ENCODE measurements around the gene OR5A2.

DNA sequence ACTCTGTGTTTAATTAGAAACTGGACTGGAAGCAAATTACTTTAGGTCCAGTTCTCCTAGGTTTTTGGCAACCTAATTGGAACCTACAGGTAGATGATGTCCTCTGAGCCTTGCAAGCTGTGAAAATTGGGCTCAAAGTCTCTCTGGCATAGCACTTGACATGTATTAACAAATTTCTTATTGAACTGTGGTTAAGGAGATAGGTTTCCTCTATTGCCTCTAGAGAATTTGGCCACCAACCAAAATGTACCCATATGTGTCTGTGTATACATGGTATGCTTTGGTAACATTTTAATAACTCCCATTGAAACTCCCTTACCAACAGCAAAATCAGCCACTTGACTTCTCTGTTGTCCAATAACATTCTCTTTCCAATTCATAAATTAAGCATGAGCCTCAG is 46.8 kb upstream of the OR5A2 start, which contains the start of gene OR4D10:
- TF ChIP-seq, protein P1, sequence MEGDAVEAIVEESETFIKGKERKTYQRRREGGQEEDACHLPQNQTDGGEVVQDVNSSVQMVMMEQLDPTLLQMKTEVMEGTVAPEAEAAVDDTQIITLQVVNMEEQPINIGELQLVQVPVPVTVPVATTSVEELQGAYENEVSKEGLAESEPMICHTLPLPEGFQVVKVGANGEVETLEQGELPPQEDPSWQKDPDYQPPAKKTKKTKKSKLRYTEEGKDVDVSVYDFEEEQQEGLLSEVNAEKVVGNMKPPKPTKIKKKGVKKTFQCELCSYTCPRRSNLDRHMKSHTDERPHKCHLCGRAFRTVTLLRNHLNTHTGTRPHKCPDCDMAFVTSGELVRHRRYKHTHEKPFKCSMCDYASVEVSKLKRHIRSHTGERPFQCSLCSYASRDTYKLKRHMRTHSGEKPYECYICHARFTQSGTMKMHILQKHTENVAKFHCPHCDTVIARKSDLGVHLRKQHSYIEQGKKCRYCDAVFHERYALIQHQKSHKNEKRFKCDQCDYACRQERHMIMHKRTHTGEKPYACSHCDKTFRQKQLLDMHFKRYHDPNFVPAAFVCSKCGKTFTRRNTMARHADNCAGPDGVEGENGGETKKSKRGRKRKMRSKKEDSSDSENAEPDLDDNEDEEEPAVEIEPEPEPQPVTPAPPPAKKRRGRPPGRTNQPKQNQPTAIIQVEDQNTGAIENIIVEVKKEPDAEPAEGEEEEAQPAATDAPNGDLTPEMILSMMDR (IDR thresholded peaks at IDR 0.05 in 8 of 11, conservative IDR thresholded peaks at IDR 0.05 in 3 of 11): no peak
- no peak for TF ChIP-seq POLR2A (IDR thresholded peaks at IDR 0.05)
